Measurements from ENCODE around the gene SPIRE2.

SPIRE2 gene

DNA sequence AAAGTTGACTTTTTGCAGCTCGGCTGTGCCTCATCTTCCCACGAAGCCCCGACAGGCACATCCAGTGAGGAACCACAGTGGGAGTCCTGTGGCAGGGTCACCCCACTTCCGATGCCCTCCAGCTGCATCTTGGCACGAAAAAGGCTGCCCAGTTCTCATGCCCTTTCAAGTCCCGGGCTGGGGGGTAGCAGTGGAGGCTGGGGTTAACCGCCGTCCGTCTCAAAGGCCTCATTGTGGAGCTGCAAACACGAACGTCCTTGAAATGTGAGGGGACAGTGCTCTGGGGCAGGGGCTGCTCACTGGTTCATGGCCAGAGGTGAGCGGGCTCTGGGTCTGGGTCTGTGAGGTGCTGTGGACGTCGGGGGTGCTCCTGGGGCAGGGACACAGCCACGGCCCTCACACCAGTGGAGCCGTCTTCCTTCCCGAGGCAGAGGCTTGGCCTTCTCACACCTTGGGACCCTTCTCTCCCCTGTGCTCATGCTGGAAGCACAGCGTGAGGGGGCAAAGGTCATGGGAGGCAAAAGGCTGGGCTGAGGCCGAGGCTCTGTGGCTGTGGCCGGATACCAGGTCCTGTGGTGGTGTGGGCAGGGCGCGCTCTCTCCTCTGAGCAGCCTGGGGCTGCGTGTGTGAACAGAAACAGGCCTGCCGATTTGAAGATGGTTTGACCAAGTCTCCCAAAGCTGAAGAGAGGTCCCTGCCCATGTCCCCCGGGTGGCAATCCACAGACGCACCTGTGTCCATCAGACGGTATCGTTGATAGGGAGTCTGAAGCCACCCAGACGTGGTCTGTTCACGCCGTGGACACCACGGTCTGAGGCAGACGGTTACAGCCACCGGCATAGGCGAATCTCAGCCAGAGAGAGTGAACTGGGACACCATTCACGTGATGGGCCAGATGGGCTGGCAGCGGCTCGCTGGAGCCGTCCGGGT is 87.3 kb downstream of the SPIRE2 start:
- no peak for DNase-seq

DNA sequence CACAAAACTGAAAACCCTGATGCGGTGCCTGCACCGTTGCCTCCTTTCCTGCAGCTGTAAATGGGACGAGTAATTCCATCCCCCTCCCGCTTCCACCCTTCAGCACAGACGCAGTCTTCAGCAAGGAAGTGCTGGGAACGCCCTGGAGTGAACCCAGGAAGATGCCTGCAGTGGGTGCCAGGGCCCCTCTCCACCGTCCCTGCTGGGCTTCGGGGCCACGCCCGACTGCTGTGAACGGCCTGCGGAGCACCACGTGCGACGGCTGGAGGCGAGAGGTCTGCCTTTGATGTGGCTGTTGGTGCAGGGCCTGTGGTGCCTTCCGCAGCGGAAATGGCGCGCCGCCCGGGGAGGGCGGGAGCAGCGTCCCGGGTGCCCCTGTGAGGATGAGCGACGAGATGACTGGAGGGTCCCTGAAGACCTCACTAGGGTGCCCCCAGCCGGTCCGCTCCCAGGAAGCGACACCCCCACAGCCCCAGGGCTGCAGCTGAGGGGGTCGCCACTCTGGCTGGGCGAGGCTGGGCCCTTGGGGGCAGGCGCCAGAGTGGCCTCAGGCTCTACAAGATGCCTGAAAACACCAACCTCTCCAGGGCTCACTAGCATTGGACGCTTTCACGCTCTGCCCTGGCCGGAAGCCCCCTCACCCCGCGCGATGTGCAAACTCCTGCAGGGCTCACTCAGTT is 89.6 kb downstream of the SPIRE2 start:
- DNase-seq: peak; percentile 73

DNA sequence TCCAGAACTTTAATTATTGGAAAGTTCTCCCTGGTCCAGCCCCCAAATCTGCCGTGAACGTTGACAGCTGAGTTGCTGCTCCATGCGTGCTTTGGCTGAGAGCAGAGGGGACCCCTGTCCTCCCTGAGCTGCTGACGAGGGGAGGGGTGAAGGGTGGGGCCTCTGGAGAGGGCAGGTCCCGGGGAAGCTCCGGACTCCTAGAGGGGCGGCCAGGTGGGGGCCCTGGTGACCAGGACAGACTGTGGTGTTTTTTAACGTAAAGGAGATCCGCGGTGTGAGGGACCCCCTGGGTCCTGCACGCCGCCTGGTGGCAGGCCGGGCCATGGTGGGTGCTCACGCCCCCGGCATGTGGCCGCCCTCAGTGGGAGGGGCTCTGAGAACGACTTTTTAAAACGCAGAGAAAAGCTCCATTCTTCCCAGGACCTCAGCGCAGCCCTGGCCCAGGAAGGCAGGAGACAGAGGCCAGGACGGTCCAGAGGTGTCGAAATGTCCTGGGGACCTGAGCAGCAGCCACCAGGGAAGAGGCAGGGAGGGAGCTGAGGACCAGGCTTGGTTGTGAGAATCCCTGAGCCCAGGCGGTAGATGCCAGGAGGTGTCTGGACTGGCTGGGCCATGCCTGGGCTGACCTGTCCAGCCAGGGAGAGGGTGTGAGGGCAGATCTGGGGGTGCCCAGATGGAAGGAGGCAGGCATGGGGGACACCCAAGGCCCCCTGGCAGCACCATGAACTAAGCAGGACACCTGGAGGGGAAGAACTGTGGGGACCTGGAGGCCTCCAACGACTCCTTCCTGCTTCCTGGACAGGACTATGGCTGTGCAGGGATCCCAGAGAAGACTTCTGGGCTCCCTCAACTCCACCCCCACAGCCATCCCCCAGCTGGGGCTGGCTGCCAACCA is 90.4 kb downstream of the SPIRE2 start, which contains the start of gene MC1R:
Gene MC1R (plus strand): TSS at position 410 of the 895 bp plus-strand sequence. CDS start 397 bp downstream, at position 807.
- DNase-seq: peak; percentile 49

DNA sequence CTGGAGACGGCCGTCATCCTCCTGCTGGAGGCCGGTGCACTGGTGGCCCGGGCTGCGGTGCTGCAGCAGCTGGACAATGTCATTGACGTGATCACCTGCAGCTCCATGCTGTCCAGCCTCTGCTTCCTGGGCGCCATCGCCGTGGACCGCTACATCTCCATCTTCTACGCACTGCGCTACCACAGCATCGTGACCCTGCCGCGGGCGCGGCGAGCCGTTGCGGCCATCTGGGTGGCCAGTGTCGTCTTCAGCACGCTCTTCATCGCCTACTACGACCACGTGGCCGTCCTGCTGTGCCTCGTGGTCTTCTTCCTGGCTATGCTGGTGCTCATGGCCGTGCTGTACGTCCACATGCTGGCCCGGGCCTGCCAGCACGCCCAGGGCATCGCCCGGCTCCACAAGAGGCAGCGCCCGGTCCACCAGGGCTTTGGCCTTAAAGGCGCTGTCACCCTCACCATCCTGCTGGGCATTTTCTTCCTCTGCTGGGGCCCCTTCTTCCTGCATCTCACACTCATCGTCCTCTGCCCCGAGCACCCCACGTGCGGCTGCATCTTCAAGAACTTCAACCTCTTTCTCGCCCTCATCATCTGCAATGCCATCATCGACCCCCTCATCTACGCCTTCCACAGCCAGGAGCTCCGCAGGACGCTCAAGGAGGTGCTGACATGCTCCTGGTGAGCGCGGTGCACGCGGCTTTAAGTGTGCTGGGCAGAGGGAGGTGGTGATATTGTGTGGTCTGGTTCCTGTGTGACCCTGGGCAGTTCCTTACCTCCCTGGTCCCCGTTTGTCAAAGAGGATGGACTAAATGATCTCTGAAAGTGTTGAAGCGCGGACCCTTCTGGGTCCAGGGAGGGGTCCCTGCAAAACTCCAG is 91.5 kb downstream of the SPIRE2 start:
- no peak for DNase-seq

DNA sequence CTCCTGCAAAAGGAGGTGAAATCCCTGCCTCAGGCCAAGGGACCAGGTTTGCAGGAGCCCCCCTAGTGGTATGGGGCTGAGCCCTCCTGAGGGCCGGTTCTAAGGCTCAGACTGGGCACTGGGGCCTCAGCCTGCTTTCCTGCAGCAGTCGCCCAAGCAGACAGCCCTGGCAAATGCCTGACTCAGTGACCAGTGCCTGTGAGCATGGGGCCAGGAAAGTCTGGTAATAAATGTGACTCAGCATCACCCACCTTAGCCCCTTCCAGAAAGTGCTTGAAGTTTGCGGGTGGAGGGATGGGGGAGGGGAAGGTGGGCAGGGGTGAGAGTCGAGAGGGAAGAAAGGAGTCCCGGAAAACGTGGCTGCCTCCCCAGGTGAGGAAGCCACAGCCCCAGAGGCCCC is 92.4 kb downstream of the SPIRE2 start:
- DNase-seq: peak; percentile 37
